Measurements from ENCODE around the gene SMIM9.
"Not testable (repeated sequence)": the region's sequence is repeated elsewhere in the genome, so short reads cannot be mapped to it uniquely, and the experiment has no call there.

Gene SMIM9

GRCh38 chrX:154834562-154834961 is at the start of gene SMIM9:
SMIM9 (minus strand) TSS chrX:154834662; CDS start chrX:154830856, 3,806 bp downstream.
- no peak for DNase-seq (ENCODE audit: low read depth)

DNA sequence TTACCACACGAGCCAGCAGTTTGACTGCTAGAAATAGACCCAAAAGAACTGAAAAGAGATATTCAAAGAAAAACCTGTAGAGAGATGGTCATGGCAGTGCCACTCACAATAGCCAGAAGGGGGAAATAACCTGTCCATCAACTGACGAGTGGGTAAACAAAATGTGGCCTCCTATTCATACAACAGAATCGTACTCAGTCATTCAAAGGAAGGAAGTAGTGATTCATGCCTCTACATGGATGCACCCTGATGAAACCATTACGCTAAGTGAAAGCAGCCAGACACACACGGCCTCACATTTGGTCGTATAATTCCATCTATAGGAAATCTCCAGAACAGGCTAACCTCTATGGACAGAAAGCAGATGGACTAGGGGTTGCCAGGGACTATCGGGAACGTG is 49.6 kb upstream of the SMIM9 start:
- not testable (repeated sequence) for DNase-seq (ENCODE audit: low read depth)

GRCh38 chrX:154873329-154873728 is 38.9 kb upstream of the SMIM9 start:
- DNase-seq (ENCODE audit: low read depth), result no peak

DNA sequence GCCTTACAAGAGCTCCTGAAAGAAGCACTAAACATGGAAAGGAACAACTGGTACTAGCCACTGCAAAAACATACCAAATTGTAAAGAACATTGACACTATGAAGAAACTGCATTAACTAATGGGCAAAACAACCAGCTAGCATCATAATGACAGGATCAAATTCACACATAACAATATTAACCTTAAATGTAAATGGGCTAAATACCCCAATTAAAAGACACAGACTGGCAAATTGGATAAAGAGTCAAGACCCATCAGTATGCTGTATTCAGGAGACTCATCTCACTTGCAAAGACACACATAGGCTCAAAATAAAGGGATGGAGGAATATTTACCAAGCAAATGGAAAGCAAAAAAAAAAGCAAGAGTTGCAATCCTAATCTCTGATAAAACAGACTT is 34.1 kb upstream of the SMIM9 start:
- not testable (repeated sequence) for DNase-seq (ENCODE audit: low read depth)

DNA sequence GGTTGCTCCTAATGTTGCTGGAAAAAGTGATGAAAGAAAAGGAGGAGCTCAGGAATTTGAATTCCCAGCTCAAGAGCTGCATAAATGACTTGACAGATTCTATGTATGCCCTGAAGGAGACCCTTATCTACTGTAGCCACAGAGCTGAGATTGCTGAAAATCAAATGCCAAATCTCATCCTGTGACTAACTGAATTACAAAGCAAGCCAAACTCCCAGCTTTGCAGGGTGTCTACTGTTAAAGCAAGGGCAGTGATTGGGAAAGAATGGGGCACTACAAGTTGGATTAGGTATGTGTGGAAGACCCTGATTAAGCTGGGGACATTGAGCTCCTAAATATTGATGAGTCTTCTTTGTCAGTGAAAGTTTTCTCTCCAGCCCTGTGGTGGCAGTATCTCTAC is 20.8 kb upstream of the SMIM9 start:
- no peak for DNase-seq (ENCODE audit: low read depth)

DNA sequence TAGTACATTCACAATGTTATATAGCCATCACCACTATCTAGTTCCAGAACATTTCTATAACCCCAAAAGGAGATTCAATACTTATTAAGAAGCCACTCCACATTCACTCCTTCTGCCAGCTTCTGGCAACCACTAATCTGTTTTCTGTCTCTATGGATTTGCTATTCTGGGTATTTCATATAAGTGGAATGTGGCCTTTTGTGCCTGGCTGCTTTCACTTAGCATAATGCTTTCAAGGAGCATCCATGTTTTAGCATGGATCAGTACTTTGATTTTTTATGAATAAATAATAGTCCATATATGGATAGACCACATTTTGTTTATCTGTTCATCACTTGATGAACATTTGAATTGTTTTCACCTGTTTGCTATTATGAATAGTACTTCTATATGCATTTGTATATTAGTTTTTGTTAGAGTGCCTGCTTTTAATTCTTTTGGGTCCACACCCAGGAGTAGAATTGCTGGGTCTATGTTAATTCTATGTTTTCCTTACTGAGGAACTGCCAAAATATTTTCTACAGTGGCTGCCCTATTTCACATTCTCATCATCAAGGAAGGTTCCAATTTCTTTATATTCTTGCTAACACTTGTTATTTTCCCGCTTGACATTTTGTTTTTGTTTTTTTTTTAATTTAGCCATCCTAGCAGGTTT is 16.6 kb upstream of the SMIM9 start:
- no peak for DNase-seq (ENCODE audit: low read depth)

DNA sequence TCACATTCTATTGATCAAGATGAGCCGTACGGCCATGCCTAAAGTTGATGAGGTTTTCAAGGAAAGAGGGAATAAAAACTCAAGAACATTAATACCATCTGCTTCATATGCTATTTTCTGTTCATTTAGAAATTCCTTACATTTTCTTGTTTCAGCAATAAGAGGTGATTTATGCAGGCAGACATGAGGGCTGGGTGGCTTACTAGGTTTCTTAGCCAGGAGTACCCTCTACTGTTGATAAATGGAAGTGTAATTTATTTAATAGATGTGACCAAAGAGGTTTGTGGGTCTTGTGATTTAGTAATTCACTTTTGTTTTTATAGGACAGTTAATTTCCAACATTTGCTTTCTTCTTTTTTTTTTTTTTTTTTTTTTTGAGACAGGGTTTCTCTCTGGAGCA is 6.4 kb upstream of the SMIM9 start:
- no peak for DNase-seq (ENCODE audit: low read depth)

- DNase-seq (ENCODE audit: low read depth), result no peak
These were observed 1.7 kb upstream of the SMIM9 start for GRCh38 chrX:154836163-154836562.

GRCh38 chrX:154833746-154834274 is 652 bp downstream of the SMIM9 start:
- DNase-seq (ENCODE audit: low read depth), result no peak

DNA sequence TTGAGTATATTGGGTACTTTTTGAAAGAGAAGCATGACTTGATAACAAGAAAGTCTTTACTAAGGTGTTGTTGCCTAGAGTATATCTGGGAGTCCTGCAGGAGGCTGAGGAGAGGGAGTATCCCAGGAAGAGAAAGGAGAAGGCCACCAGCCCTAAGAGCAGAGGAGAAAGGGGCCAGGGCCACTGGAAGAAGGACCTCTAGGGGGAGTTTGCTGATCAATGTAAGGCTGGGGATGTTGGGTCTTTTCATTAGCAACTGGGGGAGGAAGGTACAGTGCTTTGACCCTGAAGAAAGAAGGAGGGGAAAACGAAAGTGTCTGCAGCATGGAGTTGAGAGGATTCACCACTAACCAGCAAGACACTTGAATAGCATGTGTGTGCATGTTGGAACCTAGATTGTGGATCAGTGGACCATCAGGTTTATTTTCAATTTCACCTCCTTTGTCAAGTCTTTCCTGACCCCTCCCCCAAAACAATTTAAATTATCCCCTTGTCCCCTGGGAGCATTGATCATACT is 4.5 kb downstream of the SMIM9 start:
- DNase-seq (ENCODE audit: low read depth), result no peak

- DNase-seq (ENCODE audit: low read depth), result no peak
These were observed 5.3 kb downstream of the SMIM9 start for GRCh38 chrX:154829134-154829533.

- DNase-seq (ENCODE audit: low read depth), result no peak
These were observed 6.5 kb downstream of the SMIM9 start for GRCh38 chrX:154828016-154828408.

DNA sequence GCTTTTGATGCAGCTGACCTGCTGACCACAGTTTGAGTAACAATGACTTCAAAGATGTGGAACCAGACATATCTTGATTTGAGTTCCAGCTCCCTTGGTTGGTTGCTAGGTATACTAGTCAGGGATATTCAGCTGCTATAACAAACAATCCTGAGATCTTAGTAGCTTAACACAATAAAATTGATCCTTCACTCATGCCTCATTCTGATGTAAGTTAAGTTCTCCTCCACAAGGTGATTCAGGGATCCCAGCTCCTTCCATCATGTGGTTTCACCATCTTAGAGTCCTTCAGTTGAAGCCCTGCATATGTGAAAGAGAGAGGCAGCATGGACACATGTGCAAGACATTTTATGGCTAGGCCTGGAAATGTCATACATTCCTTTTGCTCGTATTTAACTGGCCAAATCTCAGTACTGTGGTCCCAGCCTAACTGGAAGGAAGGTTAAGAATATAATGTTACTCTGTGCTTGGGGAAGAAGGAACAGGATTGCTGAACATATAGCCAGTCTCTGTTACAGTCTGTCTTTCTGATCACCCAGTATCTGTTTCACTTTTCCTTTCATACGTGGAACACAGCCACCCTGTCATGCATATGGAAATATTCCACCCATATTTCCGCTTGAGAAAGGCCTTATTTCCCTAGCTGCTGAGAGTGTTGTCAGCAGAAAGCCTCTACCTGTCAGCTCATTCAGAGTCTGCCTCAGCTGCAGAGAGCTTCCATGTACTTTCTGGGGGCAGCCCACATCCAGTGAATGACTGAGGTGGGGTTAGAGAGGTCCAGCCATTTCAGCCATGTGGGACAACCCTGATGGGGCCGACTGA is 7.1 kb downstream of the SMIM9 start:
- no peak for DNase-seq (ENCODE audit: low read depth)

GRCh38 chrX:154825586-154825985 is 8.9 kb downstream of the SMIM9 start:
- DNase-seq (ENCODE audit: low read depth), result not testable (repeated sequence)

GRCh38 chrX:154824638-154825037 is 9.8 kb downstream of the SMIM9 start:
- DNase-seq (ENCODE audit: low read depth), result no peak

- DNase-seq (ENCODE audit: low read depth), result no peak
These were observed 12.4 kb downstream of the SMIM9 start for GRCh38 chrX:154822029-154822428.

GRCh38 chrX:154821523-154821922 is 12.9 kb downstream of the SMIM9 start:
- no peak for DNase-seq (ENCODE audit: low read depth)

DNA sequence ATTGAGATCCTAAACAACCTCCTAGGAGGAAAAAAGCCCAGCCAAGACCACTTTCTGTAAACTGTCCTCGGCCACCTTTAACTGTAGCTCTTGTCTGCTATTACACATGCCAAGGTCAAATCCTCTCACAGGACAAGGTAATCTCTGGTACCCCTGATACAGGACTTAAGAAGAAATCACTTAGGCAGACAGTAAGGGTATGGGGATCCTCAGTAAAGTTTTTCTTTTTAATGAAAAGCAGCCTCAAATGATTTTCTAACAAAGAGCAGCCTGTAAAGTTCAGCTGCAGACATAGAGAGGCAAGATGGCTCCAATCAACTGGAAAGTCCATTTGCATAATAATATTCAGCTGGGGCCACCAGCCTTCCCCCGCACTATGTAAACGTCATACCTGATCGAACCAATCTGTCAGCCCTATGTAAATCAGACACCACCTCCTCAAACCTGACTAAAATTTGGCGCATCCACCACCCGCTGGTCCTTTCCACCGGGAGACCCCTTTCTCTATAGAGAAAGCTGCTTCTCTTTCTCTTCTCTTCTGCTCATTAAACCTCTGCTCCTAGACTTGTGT is 14.6 kb downstream of the SMIM9 start:
- DNase-seq (ENCODE audit: low read depth), result no peak

DNA sequence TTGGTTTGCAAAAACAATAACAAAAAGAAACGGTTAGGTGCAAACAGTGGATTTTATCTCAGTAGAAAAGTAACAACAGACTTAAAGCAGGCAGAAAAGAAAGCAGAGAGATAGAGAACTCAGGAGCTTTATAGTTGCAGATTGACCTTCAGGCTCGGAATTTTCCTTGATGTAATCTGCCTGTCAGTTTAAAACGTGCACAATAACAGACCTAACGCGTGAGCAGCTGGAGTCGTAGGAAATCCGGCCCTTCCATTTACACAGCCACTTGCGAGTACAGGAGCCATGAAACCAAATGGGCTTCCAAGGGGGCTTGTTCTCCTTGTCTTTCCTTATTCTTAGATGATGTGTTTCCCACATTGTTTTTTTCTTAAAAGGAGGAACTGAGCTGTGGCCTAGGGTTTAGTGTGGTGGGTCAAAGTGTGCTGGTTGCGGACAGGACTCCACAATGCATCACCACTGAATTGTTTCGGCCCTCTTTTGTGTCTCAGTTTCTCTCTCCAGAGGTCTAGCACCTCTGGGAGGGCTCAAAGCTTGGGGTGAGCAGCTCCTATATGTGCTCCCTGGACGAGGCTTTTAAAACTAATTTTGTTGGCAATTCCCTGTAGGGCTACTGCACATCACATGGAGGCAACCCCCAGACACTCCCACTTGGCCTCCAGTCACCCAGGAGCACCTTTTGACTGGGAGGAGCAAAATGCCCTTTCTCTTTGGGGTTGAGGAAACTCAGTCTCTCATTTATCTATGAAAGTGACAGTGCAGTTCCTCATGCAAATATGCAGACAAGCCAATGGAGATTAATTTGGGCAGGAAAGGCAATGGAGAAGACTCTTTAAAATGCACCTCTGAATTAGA is 15.3 kb downstream of the SMIM9 start:
- no peak for DNase-seq (ENCODE audit: low read depth)

- DNase-seq (ENCODE audit: low read depth), result not testable (repeated sequence)
These were observed 17.3 kb downstream of the SMIM9 start for GRCh38 chrX:154817048-154817618.

- DNase-seq (ENCODE audit: low read depth), result not testable (repeated sequence)
These were observed 18.1 kb downstream of the SMIM9 start for GRCh38 chrX:154816326-154816898.

Data from activated T-cell treated with anti-CD3 and anti-CD28 coated beads for 1 hour (primary cell).